Measurements from ENCODE around the gene TRIM44.

TRIM44 gene

DNA sequence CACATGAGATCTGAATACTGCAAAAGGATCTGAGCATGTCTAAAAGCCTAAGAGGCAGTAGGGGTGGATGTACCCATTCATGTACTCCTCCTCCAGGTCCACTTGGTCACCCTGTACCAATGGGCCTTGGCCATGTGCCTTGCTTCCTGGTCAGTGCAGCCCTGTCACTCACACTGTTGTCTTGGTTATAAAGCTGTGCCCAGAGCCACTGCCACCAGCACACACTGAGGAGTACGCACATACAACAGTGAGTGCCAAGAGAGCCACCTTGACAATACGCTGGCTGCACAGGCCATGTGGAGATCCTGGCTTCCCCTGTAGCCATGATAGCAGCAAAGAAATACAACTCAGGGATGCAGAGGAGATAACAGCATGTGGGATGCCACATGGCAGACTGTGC, 184.9 kb downstream of the TRIM44 start:
- no peak overlapping the region for H2AK5ac ChIP-seq (ENCODE audit: low read depth, low read length)
- no peak overlapping the region for H3K27ac ChIP-seq (replicated peaks; ENCODE audit: low read length)
- no peak overlapping the region for H3K4ac ChIP-seq (ENCODE audit: low read length)
- no peak overlapping the region for H3K18ac ChIP-seq (ENCODE audit: low read length)
- H3K36me3 ChIP-seq (replicated peaks in 1 of 2; ENCODE audit: control insufficient read depth in 2 of 2, insufficient read depth in 2 of 2, low read length in 2 of 2), result no peaks in the 10 kb centered on the region
- no peaks in the 10 kb centered on the region for H3K9me3 ChIP-seq (replicated peaks in 1 of 2; ENCODE audit: control insufficient read depth in 2 of 2, insufficient read depth in 1 of 2, low read depth in 1 of 2, low read length in 2 of 2)
- no peak overlapping the region for H2BK15ac ChIP-seq (ENCODE audit: low read length)
- no peak overlapping the region for H3K4me3 ChIP-seq (ENCODE audit: low read length in 2 of 2)
- H4K8ac ChIP-seq (ENCODE audit: low read depth, low read length), result no peak overlapping the region
- H3K14ac ChIP-seq (ENCODE audit: low read length), result peak overlapping the region; percentile 25
- no peak overlapping the region for H3K23ac ChIP-seq (ENCODE audit: low read depth, low read length, poor library complexity)
- no CpG with 5 or more reads among the region's 2 CpGs for WGBS, 2 donors (ENCODE audit: extremely low coverage in 2 of 2, insufficient read length in 2 of 2, insufficient replicate concordance in 1 of 2)
- peaks cover 0 to 8% (median 0%) of the 10 kb centered on the region in 3 experiments for H3K27me3 ChIP-seq (ENCODE audit: control insufficient read depth in 3 of 3, insufficient read depth in 3 of 3, low read depth in 1 of 3, low read length in 3 of 3)
- no peak overlapping the region for H4K91ac ChIP-seq (ENCODE audit: low read depth, low read length, poor library complexity)
- no peak overlapping the region for H3K4me2 ChIP-seq (ENCODE audit: insufficient read depth, low read length, poor library complexity, severe bottlenecking)
- peak overlapping the region; percentile 26 for H2BK12ac ChIP-seq (ENCODE audit: low read length)
- no peak for DNase-seq (ENCODE audit: low spot score)
- H3K79me1 ChIP-seq (ENCODE audit: low read depth, low read length), result peaks cover 2% of the 10 kb centered on the region
- H3K4me1 ChIP-seq (ENCODE audit: control insufficient read depth in 2 of 2, insufficient read depth in 1 of 2, low read depth in 1 of 2, low read length in 2 of 2), result no peaks in the 10 kb centered on the region
- no peak overlapping the region for H3K9ac ChIP-seq (ENCODE audit: low read depth, low read length, poor library complexity)
- H2BK5ac ChIP-seq (ENCODE audit: low read length), result no peak overlapping the region
- H2BK120ac ChIP-seq (ENCODE audit: low read depth, low read length), result no peak overlapping the region
- no peak overlapping the region for H2AFZ ChIP-seq (ENCODE audit: low read length)

DNA sequence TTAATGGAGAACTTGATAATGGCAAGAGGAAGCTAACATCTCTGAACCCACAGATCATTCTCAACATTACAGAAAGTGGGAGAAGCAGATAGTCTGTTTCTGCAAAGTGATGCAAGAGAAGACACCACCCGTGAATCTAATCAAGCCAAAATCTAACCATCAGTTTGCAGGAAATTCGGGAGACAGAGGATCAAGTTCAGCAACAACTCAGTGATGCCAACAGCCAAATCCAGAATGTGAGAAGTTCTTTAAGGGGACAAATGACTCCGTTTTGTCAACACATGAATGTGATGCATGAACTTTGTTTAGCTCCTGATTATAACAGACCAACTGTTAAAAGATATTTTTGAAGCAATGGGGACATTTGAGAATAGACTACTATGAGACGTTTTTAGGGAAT, 186.0 kb downstream of the TRIM44 start:
- Histone ChIP-seq H3K36me3 (replicated peaks in 1 of 2; ENCODE audit: control insufficient read depth in 2 of 2, insufficient read depth in 2 of 2, low read length in 2 of 2) (no peaks in the 10 kb centered on the region), H3K14ac (ENCODE audit: low read length) (no peak overlapping the region), H2AK5ac (ENCODE audit: low read depth, low read length) (no peak overlapping the region), H4K8ac (ENCODE audit: low read depth, low read length) (no peak overlapping the region), H2BK12ac (ENCODE audit: low read length) (no peak overlapping the region), H3K9ac (ENCODE audit: low read depth, low read length, poor library complexity) (no peak overlapping the region), H3K4ac (ENCODE audit: low read length) (no peak overlapping the region), H3K23ac (ENCODE audit: low read depth, low read length, poor library complexity) (no peak overlapping the region), H3K79me1 (ENCODE audit: low read depth, low read length) (peaks cover 2% of the 10 kb centered on the region), H3K18ac (ENCODE audit: low read length) (no peak overlapping the region), H3K9me3 (replicated peaks in 1 of 2; ENCODE audit: control insufficient read depth in 2 of 2, insufficient read depth in 1 of 2, low read depth in 1 of 2, low read length in 2 of 2) (no peaks in the 10 kb centered on the region), H3K4me2 (ENCODE audit: insufficient read depth, low read length, poor library complexity, severe bottlenecking) (no peak overlapping the region), H4K91ac (ENCODE audit: low read depth, low read length, poor library complexity) (no peak overlapping the region), H2AFZ (ENCODE audit: low read length) (no peak overlapping the region), H3K4me1 (ENCODE audit: control insufficient read depth in 2 of 2, insufficient read depth in 1 of 2, low read depth in 1 of 2, low read length in 2 of 2) (no peaks in the 10 kb centered on the region), H2BK120ac (ENCODE audit: low read depth, low read length) (no peak overlapping the region), H2BK5ac (ENCODE audit: low read length) (no peak overlapping the region), H3K4me3 (ENCODE audit: low read length in 2 of 2) (no peak overlapping the region), H2BK15ac (ENCODE audit: low read length) (no peak overlapping the region), H3K27me3 (ENCODE audit: control insufficient read depth in 3 of 3, insufficient read depth in 3 of 3, low read depth in 1 of 3, low read length in 3 of 3) (peaks cover 0 to 8% (median 0%) of the 10 kb centered on the region in 3 experiments), H3K27ac (replicated peaks; ENCODE audit: low read length) (no peak overlapping the region)
- no CpG with 5 or more reads among the region's 4 CpGs for WGBS, 2 donors (ENCODE audit: extremely low coverage in 2 of 2, insufficient read length in 2 of 2, insufficient replicate concordance in 1 of 2)
- DNase-seq (ENCODE audit: low spot score), result no peak

DNA sequence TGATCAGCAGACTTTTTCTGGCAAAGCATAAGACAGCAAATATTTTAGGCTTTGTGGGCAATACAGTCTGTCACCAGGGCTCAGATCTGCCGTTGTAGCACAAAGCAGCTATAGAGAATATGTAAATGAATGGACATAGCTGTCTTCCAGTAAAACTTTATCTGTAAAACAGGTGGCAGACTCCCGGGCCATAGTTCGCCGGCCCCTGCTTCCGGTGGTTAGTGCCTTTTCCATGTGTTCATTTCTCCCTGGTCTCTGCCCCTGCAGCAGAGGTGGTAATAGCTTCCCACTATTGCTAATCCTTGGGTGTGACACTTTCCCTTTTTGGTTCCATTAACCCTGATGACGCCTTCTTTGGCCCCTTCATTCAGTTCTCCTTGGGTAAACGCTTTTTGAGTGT, 187.6 kb downstream of the TRIM44 start:
- Histone ChIP-seq H3K4me3 (ENCODE audit: low read length in 2 of 2) (no peak overlapping the region), H2BK15ac (ENCODE audit: low read length) (no peak overlapping the region), H3K23ac (ENCODE audit: low read depth, low read length, poor library complexity) (no peak overlapping the region), H3K9ac (ENCODE audit: low read depth, low read length, poor library complexity) (no peak overlapping the region), H3K9me3 (replicated peaks in 1 of 2; ENCODE audit: control insufficient read depth in 2 of 2, insufficient read depth in 1 of 2, low read depth in 1 of 2, low read length in 2 of 2) (no peaks in the 10 kb centered on the region), H2AFZ (ENCODE audit: low read length) (no peak overlapping the region), H3K27ac (replicated peaks; ENCODE audit: low read length) (no peak overlapping the region), H3K4me1 (ENCODE audit: control insufficient read depth in 2 of 2, insufficient read depth in 1 of 2, low read depth in 1 of 2, low read length in 2 of 2) (peaks cover 0 to 2% of the 10 kb centered on the region in 2 donors), H2BK5ac (ENCODE audit: low read length) (no peak overlapping the region), H4K91ac (ENCODE audit: low read depth, low read length, poor library complexity) (no peak overlapping the region), H2AK5ac (ENCODE audit: low read depth, low read length) (no peak overlapping the region), H3K18ac (ENCODE audit: low read length) (no peak overlapping the region), H2BK120ac (ENCODE audit: low read depth, low read length) (no peak overlapping the region), H3K79me1 (ENCODE audit: low read depth, low read length) (peaks cover 2% of the 10 kb centered on the region), H3K4ac (ENCODE audit: low read length) (no peak overlapping the region), H3K36me3 (replicated peaks in 1 of 2; ENCODE audit: control insufficient read depth in 2 of 2, insufficient read depth in 2 of 2, low read length in 2 of 2) (no peaks in the 10 kb centered on the region), H3K27me3 (ENCODE audit: control insufficient read depth in 3 of 3, insufficient read depth in 3 of 3, low read depth in 1 of 3, low read length in 3 of 3) (peaks cover 0 to 8% (median 0%) of the 10 kb centered on the region in 3 experiments), H4K8ac (ENCODE audit: low read depth, low read length) (no peak overlapping the region), H2BK12ac (ENCODE audit: low read length) (no peak overlapping the region), H3K14ac (ENCODE audit: low read length) (no peak overlapping the region), H3K4me2 (ENCODE audit: insufficient read depth, low read length, poor library complexity, severe bottlenecking) (no peak overlapping the region)
- WGBS, 2 donors (ENCODE audit: extremely low coverage in 2 of 2, insufficient read length in 2 of 2, insufficient replicate concordance in 1 of 2), result no CpG with 5 or more reads among the region's 7 CpGs
- DNase-seq (ENCODE audit: low spot score), result no peak

- no CpG with 5 or more reads among the region's 6 CpGs for WGBS, 2 donors (ENCODE audit: extremely low coverage in 2 of 2, insufficient read length in 2 of 2, insufficient replicate concordance in 1 of 2)
- H2BK120ac ChIP-seq (ENCODE audit: low read depth, low read length), result no peak overlapping the region
- no peak overlapping the region for H3K27ac ChIP-seq (replicated peaks; ENCODE audit: low read length)
- no peak overlapping the region for H4K8ac ChIP-seq (ENCODE audit: low read depth, low read length)
- no peaks in the 10 kb centered on the region for H3K9me3 ChIP-seq (replicated peaks in 1 of 2; ENCODE audit: control insufficient read depth in 2 of 2, insufficient read depth in 1 of 2, low read depth in 1 of 2, low read length in 2 of 2)
- H3K14ac ChIP-seq (ENCODE audit: low read length), result no peak overlapping the region
- no peaks in the 10 kb centered on the region for H3K36me3 ChIP-seq (replicated peaks in 1 of 2; ENCODE audit: control insufficient read depth in 2 of 2, insufficient read depth in 2 of 2, low read length in 2 of 2)
- H2AK5ac ChIP-seq (ENCODE audit: low read depth, low read length), result no peak overlapping the region
- no peak overlapping the region for H3K4me3 ChIP-seq (ENCODE audit: low read length in 2 of 2)
- no peak overlapping the region for H4K91ac ChIP-seq (ENCODE audit: low read depth, low read length, poor library complexity)
- peak overlapping the region; percentile 76 for H2BK12ac ChIP-seq (ENCODE audit: low read length)
- no peak overlapping the region for H3K4ac ChIP-seq (ENCODE audit: low read length)
- no peak overlapping the region for H3K18ac ChIP-seq (ENCODE audit: low read length)
- peaks cover 0 to 8% (median 0%) of the 10 kb centered on the region in 3 experiments for H3K27me3 ChIP-seq (ENCODE audit: control insufficient read depth in 3 of 3, insufficient read depth in 3 of 3, low read depth in 1 of 3, low read length in 3 of 3)
- H3K23ac ChIP-seq (ENCODE audit: low read depth, low read length, poor library complexity), result no peak overlapping the region
- no peak overlapping the region for H2BK15ac ChIP-seq (ENCODE audit: low read length)
- DNase-seq (ENCODE audit: low spot score), result no peak
- peaks cover 0 to 2% of the 10 kb centered on the region in 2 donors for H3K4me1 ChIP-seq (ENCODE audit: control insufficient read depth in 2 of 2, insufficient read depth in 1 of 2, low read depth in 1 of 2, low read length in 2 of 2)
- no peak overlapping the region for H3K4me2 ChIP-seq (ENCODE audit: insufficient read depth, low read length, poor library complexity, severe bottlenecking)
- peaks cover 2% of the 10 kb centered on the region for H3K79me1 ChIP-seq (ENCODE audit: low read depth, low read length)
- no peak overlapping the region for H3K9ac ChIP-seq (ENCODE audit: low read depth, low read length, poor library complexity)
- no peak overlapping the region for H2AFZ ChIP-seq (ENCODE audit: low read length)
- no peak overlapping the region for H2BK5ac ChIP-seq (ENCODE audit: low read length)
Observed at GRCh38 chr11:35851342-35851741, 188.8 kb downstream of the TRIM44 start.
